ENCODE results near the gene ICOSLG. TPM values are rescaled to one million over a fixed set of nuclear protein-coding genes. Genes with fewer than 3 reads are reported as not detected.
"Not testable (repeated sequence)": the region's sequence is repeated elsewhere in the genome, so short reads cannot be mapped to it uniquely, and the experiment has no call there.

Gene ICOSLG
- total RNA-seq, 1 experiment from 2014 or later, result 13.5 TPM

DNA sequence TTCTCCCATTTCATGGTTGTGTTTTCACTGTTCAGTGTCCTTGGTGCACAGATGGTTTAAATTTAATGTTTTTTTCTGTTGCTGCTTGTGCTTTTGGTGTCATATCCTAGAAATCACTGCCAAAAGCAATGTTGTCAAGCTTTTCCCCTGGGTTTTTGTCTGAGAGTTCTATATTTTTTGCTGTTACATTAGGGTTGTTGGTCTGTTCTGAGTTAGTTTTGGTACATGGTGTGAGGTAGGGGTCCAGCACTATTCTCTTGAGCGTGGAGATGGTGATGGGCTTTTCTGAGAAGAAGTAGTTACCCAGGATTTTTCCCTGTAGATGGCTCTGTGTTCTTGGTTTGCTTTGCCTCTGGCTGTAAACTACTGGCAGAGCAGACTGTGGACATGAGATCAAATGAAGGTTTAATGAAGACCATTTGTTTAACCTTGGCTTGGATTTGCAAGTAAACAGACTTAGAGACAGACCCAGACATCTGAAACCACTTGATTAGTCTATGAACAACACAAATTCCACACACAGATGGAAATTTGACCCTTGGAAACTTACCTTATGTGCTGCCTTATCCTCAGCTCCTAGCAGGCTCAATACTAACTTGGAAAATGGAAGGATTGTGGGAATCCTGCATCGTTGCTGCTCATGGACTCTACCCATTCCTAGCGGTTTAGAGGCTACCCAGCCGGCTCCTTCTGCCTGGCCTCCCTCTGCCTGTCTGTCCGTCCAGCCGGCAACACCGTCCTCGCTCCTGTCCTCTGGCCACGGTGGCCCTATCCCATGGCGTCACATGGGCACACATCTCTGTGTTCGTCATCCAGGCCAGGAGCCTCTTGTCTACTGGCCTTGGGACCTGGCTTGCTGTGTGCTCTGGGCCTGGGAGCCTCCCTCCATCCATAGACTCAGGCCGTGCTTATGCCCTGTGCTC is 50.1 kb downstream of the ICOSLG start:
- intact Hi-C loops (cut with micrococcal nuclease; ENCODE audit: unreplicated experiment); POLR2A ChIA-PET; H3K4me1 ChIP-seq; H3K4me3 ChIP-seq (ENCODE audit: low read depth, low read length); H3K36me3 Mint-ChIP-seq (ENCODE audit: insufficient read depth, unreplicated experiment); H3K27me3 ChIP-seq (replicated peaks; ENCODE audit: control insufficient read depth, insufficient read depth, low read length); CTCF ChIA-PET; H3K27ac Mint-ChIP-seq (ENCODE audit: unreplicated experiment); H3K4me1 Mint-ChIP-seq (ENCODE audit: low read depth, unreplicated experiment); BruUV-seq (replicated peaks); H3K9me3 Mint-ChIP-seq (ENCODE audit: unreplicated experiment); H3K27me3 Mint-ChIP-seq (ENCODE audit: insufficient read depth, unreplicated experiment); H3K9me3 ChIP-seq; H3K36me3 ChIP-seq (ENCODE audit: control insufficient read depth, insufficient read depth, low read length); H3K4me3 Mint-ChIP-seq (ENCODE audit: unreplicated experiment): not testable (repeated sequence)
- DNase-seq, result peak in 1 of 2 experiments; percentile 6

DNA sequence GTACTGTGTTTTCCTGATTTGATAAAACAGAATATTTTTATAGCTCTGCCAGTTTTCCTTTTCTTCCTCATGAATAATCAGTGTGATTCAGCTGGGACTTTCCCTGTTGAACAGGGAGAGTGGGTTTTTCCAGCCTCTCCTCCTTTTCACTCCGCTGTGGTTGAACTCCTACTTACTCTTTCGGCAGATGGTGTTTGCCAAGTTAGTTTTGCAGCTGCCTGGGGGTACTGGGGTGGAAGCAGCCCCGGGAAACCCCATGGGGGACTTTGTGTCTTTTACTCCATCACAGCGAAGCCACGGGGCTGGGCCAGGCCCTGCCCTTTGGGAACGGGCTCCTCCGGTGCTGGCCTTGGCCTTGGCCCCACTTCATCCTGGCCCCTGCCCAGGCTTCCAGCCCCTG is 55.9 kb downstream of the ICOSLG start:
- CTCF ChIA-PET; POLR2A ChIA-PET; H3K36me3 Mint-ChIP-seq (ENCODE audit: insufficient read depth, unreplicated experiment); H3K4me3 ChIP-seq (ENCODE audit: low read depth, low read length); intact Hi-C loops (cut with micrococcal nuclease; ENCODE audit: unreplicated experiment); H3K27ac Mint-ChIP-seq (ENCODE audit: unreplicated experiment); BruUV-seq (replicated peaks); H3K9me3 ChIP-seq; DNase-seq; H3K4me3 Mint-ChIP-seq (ENCODE audit: unreplicated experiment); H3K36me3 ChIP-seq (ENCODE audit: control insufficient read depth, insufficient read depth, low read length); H3K4me1 ChIP-seq; H3K4me1 Mint-ChIP-seq (ENCODE audit: low read depth, unreplicated experiment); H3K27me3 ChIP-seq (replicated peaks; ENCODE audit: control insufficient read depth, insufficient read depth, low read length); H3K27me3 Mint-ChIP-seq (ENCODE audit: insufficient read depth, unreplicated experiment); H3K9me3 Mint-ChIP-seq (ENCODE audit: unreplicated experiment): not testable (repeated sequence)

DNA sequence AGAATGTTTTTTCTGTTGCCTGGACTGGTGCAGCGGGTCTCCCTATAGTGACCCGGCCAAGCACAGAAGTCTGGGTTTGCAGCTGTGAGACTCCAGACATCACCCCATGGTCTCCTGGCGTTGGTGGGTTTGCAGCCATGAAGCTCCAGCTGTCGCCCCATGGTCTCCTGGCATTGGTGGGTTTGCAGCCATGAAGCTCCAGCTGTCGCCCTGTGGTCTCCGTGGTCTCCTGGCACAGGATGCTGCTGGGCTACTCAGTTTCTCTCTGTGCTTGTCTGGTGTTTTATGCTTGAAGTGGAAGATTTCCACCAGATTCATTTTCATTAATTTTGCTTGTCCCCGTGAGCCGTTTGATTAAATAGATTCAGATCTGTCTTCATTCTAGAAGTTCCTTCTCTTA is 58.5 kb downstream of the ICOSLG start:
- H3K4me3 Mint-ChIP-seq (ENCODE audit: unreplicated experiment); intact Hi-C loops (cut with micrococcal nuclease; ENCODE audit: unreplicated experiment); H3K4me1 ChIP-seq; POLR2A ChIA-PET; H3K36me3 Mint-ChIP-seq (ENCODE audit: insufficient read depth, unreplicated experiment); H3K27me3 ChIP-seq (replicated peaks; ENCODE audit: control insufficient read depth, insufficient read depth, low read length); H3K9me3 Mint-ChIP-seq (ENCODE audit: unreplicated experiment); H3K27me3 Mint-ChIP-seq (ENCODE audit: insufficient read depth, unreplicated experiment); H3K27ac Mint-ChIP-seq (ENCODE audit: unreplicated experiment); CTCF ChIA-PET; H3K9me3 ChIP-seq; H3K4me3 ChIP-seq (ENCODE audit: low read depth, low read length); H3K4me1 Mint-ChIP-seq (ENCODE audit: low read depth, unreplicated experiment); DNase-seq; BruUV-seq (replicated peaks); H3K36me3 ChIP-seq (ENCODE audit: control insufficient read depth, insufficient read depth, low read length): not testable (repeated sequence)

DNA sequence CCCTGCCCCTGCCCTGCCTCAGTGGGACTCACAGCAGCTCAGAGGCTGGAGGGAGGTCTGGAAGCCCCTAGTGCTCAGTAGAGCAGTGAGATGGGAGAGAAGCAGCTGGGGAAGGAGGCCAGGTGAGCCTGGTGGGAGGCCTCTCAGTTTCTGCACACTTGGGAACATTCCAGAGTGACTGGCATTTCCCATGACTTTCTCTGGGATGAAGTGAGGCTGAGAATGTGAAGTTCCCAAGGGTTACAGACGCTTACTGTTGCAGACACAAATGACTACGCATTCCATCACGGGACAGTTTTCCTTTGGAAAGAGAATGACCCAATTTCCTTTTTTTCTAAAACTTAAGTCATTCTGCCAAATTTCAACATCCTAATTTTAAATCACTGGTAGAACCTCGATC is 59.2 kb downstream of the ICOSLG start:
- intact Hi-C loops (cut with micrococcal nuclease; ENCODE audit: unreplicated experiment); BruUV-seq (replicated peaks); H3K36me3 Mint-ChIP-seq (ENCODE audit: insufficient read depth, unreplicated experiment); H3K4me1 ChIP-seq; H3K36me3 ChIP-seq (ENCODE audit: control insufficient read depth, insufficient read depth, low read length); H3K27me3 Mint-ChIP-seq (ENCODE audit: insufficient read depth, unreplicated experiment); H3K9me3 Mint-ChIP-seq (ENCODE audit: unreplicated experiment); H3K4me3 Mint-ChIP-seq (ENCODE audit: unreplicated experiment); H3K4me1 Mint-ChIP-seq (ENCODE audit: low read depth, unreplicated experiment); POLR2A ChIA-PET; CTCF ChIA-PET; H3K9me3 ChIP-seq; H3K27ac Mint-ChIP-seq (ENCODE audit: unreplicated experiment); H3K27me3 ChIP-seq (replicated peaks; ENCODE audit: control insufficient read depth, insufficient read depth, low read length); H3K4me3 ChIP-seq (ENCODE audit: low read depth, low read length): not testable (repeated sequence)
- peak in 1 of 2 experiments; percentile 2 for DNase-seq

DNA sequence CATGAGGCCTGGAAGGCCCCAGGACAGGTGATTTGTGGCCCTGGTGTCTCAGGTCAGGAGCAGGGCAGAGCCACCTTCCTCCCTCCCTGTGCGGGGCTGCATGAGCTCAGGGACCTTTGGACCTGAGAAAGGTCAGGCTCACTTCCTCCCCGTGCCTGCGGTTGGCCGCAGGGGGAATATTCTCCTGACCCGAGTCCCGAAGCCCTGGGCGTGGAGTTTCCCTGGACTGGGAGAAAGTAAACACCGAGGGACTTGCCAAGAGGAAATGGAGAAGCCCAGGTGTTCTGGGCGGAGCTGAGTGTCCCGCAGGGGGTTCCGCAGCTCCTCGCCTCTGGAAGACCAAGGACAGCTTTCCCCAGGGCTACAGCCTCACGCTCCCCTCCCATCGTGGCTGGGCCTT is 64.6 kb downstream of the ICOSLG start:
- H3K9me3 ChIP-seq; POLR2A ChIA-PET; H3K27ac Mint-ChIP-seq (ENCODE audit: unreplicated experiment); CTCF ChIA-PET; H3K27me3 ChIP-seq (replicated peaks; ENCODE audit: control insufficient read depth, insufficient read depth, low read length); H3K4me3 ChIP-seq (ENCODE audit: low read depth, low read length); DNase-seq; H3K4me3 Mint-ChIP-seq (ENCODE audit: unreplicated experiment); BruUV-seq (replicated peaks); H3K27me3 Mint-ChIP-seq (ENCODE audit: insufficient read depth, unreplicated experiment); intact Hi-C loops (cut with micrococcal nuclease; ENCODE audit: unreplicated experiment); H3K4me1 ChIP-seq; H3K9me3 Mint-ChIP-seq (ENCODE audit: unreplicated experiment); H3K36me3 ChIP-seq (ENCODE audit: control insufficient read depth, insufficient read depth, low read length); H3K36me3 Mint-ChIP-seq (ENCODE audit: insufficient read depth, unreplicated experiment); H3K4me1 Mint-ChIP-seq (ENCODE audit: low read depth, unreplicated experiment): not testable (repeated sequence)

DNA sequence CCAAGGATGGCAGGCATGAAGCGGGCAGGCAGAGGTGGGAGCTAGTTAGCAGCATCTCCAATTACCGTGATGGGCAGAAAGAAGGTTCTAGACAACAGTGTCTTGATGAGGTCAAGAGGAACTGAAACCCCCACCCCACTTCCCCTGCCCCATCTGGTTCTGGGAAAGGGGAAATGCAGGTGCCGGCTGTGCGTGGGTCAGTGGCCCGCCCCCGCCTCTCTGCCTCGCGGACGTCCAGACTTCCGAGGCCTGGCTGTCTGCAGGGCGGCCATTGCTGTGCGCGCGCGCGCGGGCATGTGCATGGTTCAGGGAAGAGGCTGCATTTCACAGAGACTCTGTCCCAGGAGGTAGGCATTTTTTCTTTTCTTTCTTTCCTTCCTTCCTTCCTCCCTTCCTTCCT is 65.6 kb downstream of the ICOSLG start:
- H3K9me3 ChIP-seq; H3K4me3 ChIP-seq (ENCODE audit: low read depth, low read length); intact Hi-C loops (cut with micrococcal nuclease; ENCODE audit: unreplicated experiment); H3K36me3 ChIP-seq (ENCODE audit: control insufficient read depth, insufficient read depth, low read length); H3K4me1 ChIP-seq; DNase-seq; H3K27ac Mint-ChIP-seq (ENCODE audit: unreplicated experiment); H3K27me3 ChIP-seq (replicated peaks; ENCODE audit: control insufficient read depth, insufficient read depth, low read length); H3K36me3 Mint-ChIP-seq (ENCODE audit: insufficient read depth, unreplicated experiment); BruUV-seq (replicated peaks); CTCF ChIA-PET; POLR2A ChIA-PET; H3K4me1 Mint-ChIP-seq (ENCODE audit: low read depth, unreplicated experiment); H3K4me3 Mint-ChIP-seq (ENCODE audit: unreplicated experiment); H3K27me3 Mint-ChIP-seq (ENCODE audit: insufficient read depth, unreplicated experiment); H3K9me3 Mint-ChIP-seq (ENCODE audit: unreplicated experiment): not testable (repeated sequence)

Data from Caco-2 (cell line).